ENCODE data around the gene FOXR1. TPM values are rescaled to one million over a fixed set of nuclear protein-coding genes. Genes with fewer than 3 reads are reported as not detected.

Gene FOXR1
- total RNA-seq, 4 donors from 2014 or later: not detected

- H3K36me3 ChIP-seq: peaks cover 27% of the 10 kb centered on the region
- H3K9me3 ChIP-seq: no peaks in the 10 kb centered on the region
- H3K4me1 ChIP-seq: peaks cover 28% of the 10 kb centered on the region
- no peak overlapping the region for H3K4me3 ChIP-seq
- TF ChIP-seq EP300 (IDR thresholded peaks at IDR 0.05): no peak
- no peak for TF ChIP-seq POLR2A (IDR thresholded peaks at IDR 0.05)
- no peak for TF ChIP-seq POLR2AphosphoS5 (IDR thresholded peaks at IDR 0.05)
- no peak for TF ChIP-seq CTCF (IDR thresholded peaks at IDR 0.05)
- 91% methylated on average over 6 of the region's 9 CpGs for WGBS
- no peak for DNase-seq (ENCODE audit: low spot score in 2 of 2)
- H3K27me3 ChIP-seq: no peaks in the 10 kb centered on the region
- H3K27ac ChIP-seq: no peak overlapping the region
Measured at GRCh38 chr11:119027561-119028345, 56.2 kb downstream of the FOXR1 start.

- Histone ChIP-seq H3K27ac (no peak overlapping the region), H3K4me1 (peaks cover 26% of the 10 kb centered on the region), H3K9me3 (no peaks in the 10 kb centered on the region), H3K36me3 (peaks cover 21% of the 10 kb centered on the region), H3K27me3 (no peaks in the 10 kb centered on the region), H3K4me3 (no peak overlapping the region)
- WGBS: 71% methylated on average over 3 of the region's 9 CpGs
- DNase-seq (ENCODE audit: low spot score in 2 of 2): no peak
- TF ChIP-seq POLR2AphosphoS5 (IDR thresholded peaks at IDR 0.05) (no peak), EP300 (IDR thresholded peaks at IDR 0.05) (no peak), CTCF (IDR thresholded peaks at IDR 0.05) (no peak), POLR2A (IDR thresholded peaks at IDR 0.05) (no peak)
Measured at GRCh38 chr11:119028346-119029068, 56.9 kb downstream of the FOXR1 start.

GRCh38 chr11:119029069-119029339 lies 57.4 kb downstream of the FOXR1 start:
- Histone ChIP-seq H3K9me3 (no peaks in the 10 kb centered on the region), H3K4me1 (peaks cover 26% of the 10 kb centered on the region), H3K36me3 (peaks cover 16% of the 10 kb centered on the region), H3K27ac (no peak overlapping the region), H3K27me3 (no peaks in the 10 kb centered on the region), H3K4me3 (peak overlapping the region; percentile 88)
- no peak for TF ChIP-seq POLR2A (IDR thresholded peaks at IDR 0.05)
- TF ChIP-seq EP300 (IDR thresholded peaks at IDR 0.05): no peak
- TF ChIP-seq POLR2AphosphoS5 (IDR thresholded peaks at IDR 0.05): no peak
- no peak for TF ChIP-seq CTCF (IDR thresholded peaks at IDR 0.05)
- WGBS: 89% methylated on average over 1 of the region's 1 CpG
- DNase-seq (ENCODE audit: low spot score in 2 of 2): no peak

- DNase-seq (ENCODE audit: low spot score in 2 of 2): no peak
- Histone ChIP-seq H3K4me1 (peaks cover 26% of the 10 kb centered on the region), H3K27me3 (no peaks in the 10 kb centered on the region), H3K4me3 (peak overlapping the region; percentile 88), H3K36me3 (peaks cover 12% of the 10 kb centered on the region), H3K9me3 (no peaks in the 10 kb centered on the region), H3K27ac (peak overlapping the region; percentile 92)
- TF ChIP-seq CTCF (IDR thresholded peaks at IDR 0.05) (no peak), POLR2A (IDR thresholded peaks at IDR 0.05) (no peak), POLR2AphosphoS5 (IDR thresholded peaks at IDR 0.05) (no peak), EP300 (IDR thresholded peaks at IDR 0.05) (no peak)
- WGBS: 40% methylated on average over 8 of the region's 10 CpGs
Measured at GRCh38 chr11:119029340-119030028, 57.9 kb downstream of the FOXR1 start.

GRCh38 chr11:119030029-119030328 lies 58.4 kb downstream of the FOXR1 start:
- peak overlapping the region; percentile 88 for H3K4me3 ChIP-seq
- WGBS: 17% methylated on average over 5 of the region's 13 CpGs
- no peak for DNase-seq (ENCODE audit: low spot score in 2 of 2)

More at GRCh38 chr11:119030029-119030328, 58.4 kb downstream of the FOXR1 start:
- Histone ChIP-seq H3K9me3 (no peaks in the 10 kb centered on the region), H3K4me1 (peaks cover 26% of the 10 kb centered on the region), H3K36me3 (peaks cover 7% of the 10 kb centered on the region), H3K27ac (peak overlapping the region; percentile 92), H3K27me3 (no peaks in the 10 kb centered on the region)
- TF ChIP-seq EP300 (IDR thresholded peaks at IDR 0.05) (no peak), POLR2A (IDR thresholded peaks at IDR 0.05) (no peak), POLR2AphosphoS5 (IDR thresholded peaks at IDR 0.05) (no peak), CTCF (IDR thresholded peaks at IDR 0.05) (no peak)

All from suprapubic skin (tissue), 4 donors.